Activated naive CD8-positive, alpha-beta T cell treated with anti-CD3 and anti-CD28 coated beads, Interleukin-2, amount 50 U/mL, for 24 hours (primary cell): ENCODE data around the gene SLC25A48.
"Not testable (repeated sequence)": the region's sequence is repeated elsewhere in the genome, so short reads cannot be mapped to it uniquely, and the experiment has no call there.

Experiments
- ATAC-seq: fragments of 150-1000 bp; cut with Tn5 transposase; one replicate; pipeline ENCODE4 v1.10.0; 2021
- DNase-seq: peaks from one replicate; pipeline ENCODE4 v3.0.0; 2021
- H3K27ac Mint-ChIP-seq: one replicate; pipeline ENCODE4 v1.8.0; 2021; ENCODE audit warnings: mild to moderate bottlenecking, mixed read lengths
- H3K27me3 Mint-ChIP-seq: one replicate; pipeline ENCODE4 v1.8.0; 2021; ENCODE audit warnings: mixed read lengths
- H3K36me3 Mint-ChIP-seq: one replicate; pipeline ENCODE4 v1.8.0; 2021; ENCODE audit warnings: low read depth, mixed read lengths
- H3K4me1 Mint-ChIP-seq: one replicate; pipeline ENCODE4 v1.8.0; 2021; ENCODE audit warnings: mixed read lengths
- H3K4me3 Mint-ChIP-seq: one replicate; pipeline ENCODE4 v1.8.0; 2021; ENCODE audit warnings: mild to moderate bottlenecking, moderate library complexity, mixed read lengths
- H3K9me3 Mint-ChIP-seq: one replicate; pipeline ENCODE4 v1.8.0; 2021; ENCODE audit warnings: mixed read lengths

SLC25A48 gene

DNA sequence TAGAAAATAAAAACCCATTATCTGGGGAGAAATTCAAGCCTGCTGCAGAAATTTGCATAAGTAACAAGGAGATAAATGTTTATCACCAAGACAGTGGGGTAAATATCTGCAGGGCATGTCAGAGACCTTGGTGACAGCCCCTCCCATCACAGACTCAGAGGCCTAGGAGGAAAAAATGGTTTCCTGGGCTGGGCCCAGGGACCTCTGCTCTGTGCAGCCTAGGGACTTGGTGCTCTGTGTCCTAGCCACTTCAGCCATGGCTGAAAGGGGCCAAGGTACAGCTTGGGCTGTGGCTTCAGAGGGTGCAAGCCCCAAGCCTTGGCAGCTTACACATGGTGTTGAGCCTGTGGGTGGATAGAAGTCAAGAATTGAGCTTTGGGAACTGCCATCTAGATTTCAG is 3.9 kb downstream of the SLC25A48 start:
- Mint-ChIP-seq H3K9me3 (peaks cover 15% of the 10 kb centered on the region), H3K27me3 (peaks cover 31% of the 10 kb centered on the region)
- DNase-seq, H3K4me3 Mint-ChIP-seq, H3K36me3 Mint-ChIP-seq, ATAC-seq, H3K4me1 Mint-ChIP-seq, H3K27ac Mint-ChIP-seq: not testable (repeated sequence)

DNA sequence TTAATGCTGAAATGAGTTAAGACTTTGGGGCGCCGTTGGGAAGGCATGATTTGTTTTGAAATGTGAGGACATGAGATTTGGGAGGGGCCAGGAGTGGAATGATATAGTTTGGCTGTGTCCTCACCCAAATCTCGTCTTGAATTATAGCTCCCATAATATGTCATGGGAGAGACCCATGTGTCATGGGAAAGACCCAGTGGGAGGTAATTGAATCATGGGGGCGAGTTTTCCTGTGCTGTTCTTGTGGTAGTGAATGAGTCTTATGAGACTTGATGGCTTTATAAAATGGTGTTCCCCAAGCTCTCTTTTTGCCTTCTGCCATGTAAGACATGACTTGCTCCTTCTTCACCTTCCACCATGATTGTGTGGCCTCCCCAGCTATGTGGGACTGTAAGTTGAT is 5.1 kb downstream of the SLC25A48 start:
- no peak for DNase-seq
- Mint-ChIP-seq H3K27me3 (peaks cover 21% of the 10 kb centered on the region), H3K36me3 (no peaks in the 10 kb centered on the region), H3K4me3 (no peak overlapping the region), H3K9me3 (peaks cover 15% of the 10 kb centered on the region), H3K27ac (no peak overlapping the region), H3K4me1 (no peaks in the 10 kb centered on the region)
- no peak for ATAC-seq

DNA sequence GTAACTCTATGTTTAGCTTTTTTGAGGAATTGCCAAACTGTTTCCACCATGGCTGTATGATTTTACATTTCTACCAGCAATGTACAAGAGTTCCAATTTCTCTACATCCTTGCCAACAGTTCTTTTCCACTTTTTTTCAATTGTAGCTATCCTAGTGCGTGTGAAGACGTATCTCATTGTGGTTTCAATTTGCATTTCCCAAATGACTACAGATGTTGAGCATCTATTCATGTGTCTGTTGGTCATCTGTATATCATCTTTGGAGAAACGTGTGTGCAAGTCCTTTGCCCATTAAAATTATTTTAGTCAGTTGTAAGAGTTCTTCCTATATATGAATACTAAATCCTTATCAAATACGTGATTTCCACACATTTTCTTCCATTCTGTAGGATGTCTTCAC is 6.5 kb downstream of the SLC25A48 start:
- Mint-ChIP-seq H3K27me3 (peaks cover 15% of the 10 kb centered on the region), H3K4me1 (no peaks in the 10 kb centered on the region), H3K36me3 (no peaks in the 10 kb centered on the region), H3K9me3 (peaks cover 15% of the 10 kb centered on the region), H3K4me3 (no peak overlapping the region), H3K27ac (no peak overlapping the region)
- DNase-seq, result no peak
- ATAC-seq, result no peak

DNA sequence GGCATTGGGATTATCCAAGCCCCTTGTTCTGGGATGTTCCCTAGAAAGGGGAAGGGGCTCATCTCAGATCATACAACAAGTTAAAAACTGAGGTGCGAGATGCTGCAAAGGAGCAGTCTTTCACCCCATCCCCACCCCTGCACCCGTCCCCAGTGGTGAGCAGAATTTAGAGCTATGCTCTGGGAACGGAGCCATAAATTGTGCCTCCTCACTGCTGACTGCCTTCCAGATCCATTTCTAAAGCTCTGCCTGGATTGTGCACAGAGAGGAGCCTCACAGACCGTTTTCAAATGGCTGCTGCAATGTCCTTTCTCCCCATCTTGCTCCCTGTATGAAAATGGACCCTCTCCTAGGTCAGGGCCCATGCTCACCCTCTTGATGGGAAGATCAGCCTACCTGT is 8.3 kb downstream of the SLC25A48 start:
- DNase-seq (no peak), ATAC-seq (no peak)
- Mint-ChIP-seq H3K4me1 (no peaks in the 10 kb centered on the region), H3K27me3 (peaks cover 8% of the 10 kb centered on the region), H3K27ac (no peak overlapping the region), H3K9me3 (peaks cover 14% of the 10 kb centered on the region), H3K4me3 (no peak overlapping the region), H3K36me3 (no peaks in the 10 kb centered on the region)

DNA sequence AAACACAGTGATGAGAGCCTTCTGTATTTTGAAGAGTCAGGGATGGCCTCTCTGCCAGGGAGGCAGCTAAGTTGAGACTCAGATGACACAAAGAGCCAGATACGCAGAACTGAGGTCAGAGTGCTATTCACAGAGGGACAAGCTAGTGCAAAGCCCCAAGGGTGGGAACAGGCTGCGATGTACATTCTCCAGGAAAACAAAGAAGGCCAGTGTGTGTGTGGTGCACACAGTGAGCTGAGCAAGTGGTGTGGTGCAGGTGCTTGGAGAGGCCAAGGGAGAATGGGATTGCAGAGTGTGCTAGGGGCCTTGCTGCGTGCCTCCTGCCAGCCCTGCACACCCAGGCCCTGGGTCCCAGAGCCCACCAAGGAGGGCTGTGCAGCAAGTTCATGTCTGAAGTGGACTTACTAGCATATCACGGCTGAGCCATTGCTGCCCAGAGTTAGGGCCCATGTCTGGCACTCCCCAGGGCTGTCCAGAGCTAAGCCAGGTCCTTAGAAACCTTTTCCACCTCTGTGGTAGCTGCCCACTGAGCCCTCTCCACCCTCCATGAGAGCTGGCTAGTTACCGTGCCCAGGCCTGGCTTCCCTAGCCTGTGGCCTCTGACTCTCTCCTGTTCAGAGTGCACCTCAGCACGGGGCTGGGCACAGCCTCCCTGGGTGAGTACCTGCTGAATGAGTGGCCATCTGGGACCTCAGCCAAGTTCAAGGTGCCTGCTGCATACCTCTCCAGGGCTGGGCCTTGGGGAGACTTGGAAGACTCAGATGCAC is 9.3 kb downstream of the SLC25A48 start:
- no peak for ATAC-seq
- peaks cover 11% of the 10 kb centered on the region for H3K9me3 Mint-ChIP-seq

DNA sequence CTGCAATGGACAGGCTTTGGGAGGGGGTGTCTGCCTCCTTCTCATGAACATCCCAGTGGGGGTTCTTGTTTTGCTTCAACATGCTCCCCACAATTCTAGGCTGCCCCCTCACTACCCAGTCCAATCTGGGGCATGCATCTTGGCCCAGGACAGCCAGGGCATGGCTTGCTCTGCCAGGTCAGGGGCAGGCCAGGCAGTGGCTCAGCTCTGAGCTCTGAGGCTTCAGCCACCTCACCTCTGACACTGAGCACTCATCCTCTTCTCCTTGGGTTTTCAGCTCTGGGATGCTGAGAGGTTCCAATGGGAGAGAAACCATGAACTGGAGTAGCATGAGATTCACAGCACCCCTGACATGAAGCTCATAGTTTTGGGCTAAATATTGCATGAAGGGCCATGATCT is 11.8 kb downstream of the SLC25A48 start:
- Mint-ChIP-seq H3K27me3 (peaks cover 3% of the 10 kb centered on the region), H3K4me3 (no peak overlapping the region), H3K4me1 (no peaks in the 10 kb centered on the region), H3K9me3 (no peaks in the 10 kb centered on the region), H3K36me3 (no peaks in the 10 kb centered on the region), H3K27ac (no peak overlapping the region)
- DNase-seq (no peak), ATAC-seq (no peak)

More for the DNA sequence above, 9.3 kb downstream of the SLC25A48 start:
- Mint-ChIP-seq H3K4me3 (no peak overlapping the region), H3K27me3 (peaks cover 8% of the 10 kb centered on the region), H3K4me1 (no peaks in the 10 kb centered on the region), H3K27ac (no peak overlapping the region), H3K36me3 (no peaks in the 10 kb centered on the region)
- DNase-seq, result no peak

DNA sequence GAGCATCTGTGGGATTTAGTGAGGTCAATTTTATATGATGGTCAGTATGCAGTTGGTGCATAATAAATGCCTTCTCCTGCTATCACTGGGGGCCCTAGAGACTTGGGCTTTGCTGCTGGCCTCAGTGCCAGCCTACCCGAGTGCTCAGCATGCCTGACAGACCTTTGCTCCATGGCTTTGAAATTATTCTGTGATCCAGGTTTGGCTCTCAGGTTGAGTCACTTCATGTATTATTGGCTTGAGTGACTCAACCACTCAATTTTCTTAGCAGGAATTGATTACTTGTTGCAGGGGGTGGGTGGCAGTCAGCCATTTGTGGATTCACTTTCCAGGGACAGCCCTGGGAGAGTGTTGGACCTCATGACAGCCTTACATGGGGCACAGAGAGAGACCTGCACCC is 13.5 kb downstream of the SLC25A48 start:
- no peak overlapping the region for H3K4me3 Mint-ChIP-seq

DNA sequence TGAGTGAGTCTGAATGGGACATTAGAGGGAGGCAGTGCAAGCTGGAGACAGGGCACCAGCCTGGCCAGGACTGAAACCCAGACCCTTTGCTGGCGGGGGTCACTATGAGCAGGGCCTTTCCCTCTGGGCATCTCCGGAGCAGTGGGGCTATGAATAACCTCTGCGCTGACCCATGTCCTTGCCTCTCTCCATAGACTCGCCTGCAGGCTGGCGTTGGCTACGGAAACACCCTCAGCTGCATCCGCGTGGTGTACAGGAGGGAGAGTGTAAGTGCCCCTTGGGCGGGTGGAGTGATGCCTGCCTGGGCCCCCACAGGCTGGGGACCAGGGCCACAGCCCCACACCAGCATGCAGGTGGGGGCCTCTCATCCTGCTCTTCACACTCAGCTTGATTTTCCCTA is 15.8 kb downstream of the SLC25A48 start:
- no peak for ATAC-seq
- no peaks in the 10 kb centered on the region for H3K4me1 Mint-ChIP-seq
- H3K4me3 Mint-ChIP-seq, result no peak overlapping the region
- H3K9me3 Mint-ChIP-seq, result no peaks in the 10 kb centered on the region
- no peak overlapping the region for H3K27ac Mint-ChIP-seq
- no peak for DNase-seq
- no peaks in the 10 kb centered on the region for H3K36me3 Mint-ChIP-seq
- H3K27me3 Mint-ChIP-seq, result no peaks in the 10 kb centered on the region

More for the DNA sequence above, 13.5 kb downstream of the SLC25A48 start:
- no peak for ATAC-seq
- Mint-ChIP-seq H3K4me1 (no peaks in the 10 kb centered on the region), H3K27me3 (peaks cover 3% of the 10 kb centered on the region), H3K36me3 (no peaks in the 10 kb centered on the region), H3K27ac (no peak overlapping the region), H3K9me3 (no peaks in the 10 kb centered on the region)
- DNase-seq, result no peak

DNA sequence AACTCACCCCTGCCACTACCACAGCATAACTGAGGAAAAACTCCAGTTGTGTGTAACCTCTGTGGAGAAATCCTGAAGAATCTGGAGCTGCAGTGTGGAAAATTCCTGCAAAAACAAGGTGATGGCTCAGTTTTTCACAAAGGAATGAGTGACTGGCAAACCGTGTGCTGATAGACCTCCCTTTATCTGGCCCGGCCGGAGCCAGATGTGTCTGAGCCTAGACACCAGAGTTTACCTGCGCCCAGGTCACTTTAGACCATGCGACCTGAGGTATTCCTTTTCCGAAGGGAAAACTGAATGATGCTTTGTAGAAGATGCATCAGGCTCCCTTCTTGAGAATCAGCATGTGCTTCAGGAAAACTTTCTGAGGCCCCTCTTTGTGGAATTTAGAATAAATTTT is 16.2 kb downstream of the SLC25A48 start:
- Mint-ChIP-seq H3K36me3 (no peaks in the 10 kb centered on the region), H3K27ac (no peak overlapping the region), H3K4me3 (no peak overlapping the region), H3K4me1 (no peaks in the 10 kb centered on the region), H3K27me3 (no peaks in the 10 kb centered on the region), H3K9me3 (no peaks in the 10 kb centered on the region)
- no peak for ATAC-seq
- DNase-seq, result no peak

DNA sequence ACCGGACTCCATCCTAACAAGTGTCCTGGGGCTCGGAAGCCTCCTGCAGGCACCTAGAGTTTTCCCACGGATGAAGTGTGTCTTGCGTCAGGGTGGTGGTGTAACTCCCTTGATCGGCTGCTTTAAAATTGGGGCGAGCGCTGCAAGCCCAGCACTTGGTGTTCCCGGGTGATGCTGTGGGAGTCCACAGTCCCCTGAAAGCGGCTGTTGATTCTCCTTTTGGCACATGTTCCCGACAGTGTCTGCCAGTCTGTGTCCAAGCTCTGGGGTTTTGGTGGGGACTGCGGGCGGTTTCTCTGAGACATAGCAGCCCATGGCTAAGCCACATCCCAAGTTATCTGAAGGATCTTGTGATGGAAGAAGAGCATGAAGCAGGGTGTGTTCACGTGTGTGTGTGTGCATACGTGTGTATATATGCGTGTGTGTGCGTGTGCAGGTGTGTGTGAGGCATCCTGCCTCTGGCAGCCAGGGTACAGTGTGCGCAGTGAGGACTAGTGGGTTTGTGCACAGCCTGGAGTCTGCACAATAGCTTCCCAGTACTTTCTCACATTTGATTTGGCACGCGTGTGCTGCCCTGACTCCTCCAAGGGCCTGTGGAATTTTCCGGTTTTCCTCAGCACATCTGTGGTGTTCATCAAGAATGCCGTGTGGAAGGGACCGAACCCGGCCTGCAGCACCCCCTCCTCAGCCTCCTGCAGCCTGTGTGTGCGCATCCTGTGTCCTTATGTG is 16.9 kb downstream of the SLC25A48 start:
- H3K27ac Mint-ChIP-seq, result no peak overlapping the region
- DNase-seq (no peak), ATAC-seq (no peak)
- no peaks in the 10 kb centered on the region for H3K36me3 Mint-ChIP-seq
- no peaks in the 10 kb centered on the region for H3K27me3 Mint-ChIP-seq
- H3K9me3 Mint-ChIP-seq, result no peaks in the 10 kb centered on the region
- H3K4me1 Mint-ChIP-seq, result no peaks in the 10 kb centered on the region
- no peak overlapping the region for H3K4me3 Mint-ChIP-seq

DNA sequence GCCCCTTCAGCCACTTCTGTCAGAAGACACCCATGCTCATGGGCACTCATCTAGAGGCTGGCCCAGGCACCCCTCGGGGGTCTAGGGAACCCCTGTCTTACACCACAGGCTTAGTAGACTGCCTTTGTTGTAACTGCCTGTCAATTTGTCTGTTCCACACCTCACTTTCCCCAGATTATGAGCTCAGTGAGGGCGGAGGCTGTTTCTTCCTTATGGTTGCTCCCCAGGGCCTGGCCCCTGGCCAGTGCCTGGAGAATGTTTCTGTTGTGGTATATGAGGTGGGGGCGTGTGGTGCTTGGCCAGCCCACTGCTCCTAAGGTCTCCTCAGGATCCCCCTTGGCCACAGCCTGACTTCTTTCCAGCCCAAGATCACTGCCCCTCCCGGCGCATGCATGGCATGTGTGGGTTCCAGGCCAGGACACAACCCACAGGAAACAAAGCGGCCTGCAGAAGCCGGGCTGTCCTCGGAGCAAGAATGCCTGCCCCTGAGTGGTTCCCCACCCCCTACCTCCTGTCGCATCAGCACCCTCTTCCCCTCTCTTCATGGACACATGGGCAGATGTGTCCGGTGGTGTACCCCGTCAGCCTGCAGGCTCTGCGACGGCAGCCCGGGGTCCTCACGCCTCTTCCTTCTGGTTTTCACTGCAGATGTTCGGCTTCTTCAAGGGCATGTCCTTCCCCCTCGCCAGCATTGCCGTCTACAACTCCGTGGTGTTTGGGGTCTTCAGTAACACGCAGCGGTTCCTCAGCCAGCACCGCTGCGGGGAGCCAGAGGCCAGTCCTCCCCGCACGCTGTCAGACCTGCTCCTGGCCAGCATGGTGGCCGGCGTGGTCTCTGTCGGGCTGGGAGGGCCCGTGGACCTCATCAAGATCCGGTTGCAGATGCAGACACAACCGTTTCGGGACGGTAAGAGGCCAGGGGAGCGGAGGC is 17.7 kb downstream of the SLC25A48 start:
- H3K36me3 Mint-ChIP-seq, result no peaks in the 10 kb centered on the region
- DNase-seq, result no peak
- no peak overlapping the region for H3K27ac Mint-ChIP-seq
- H3K27me3 Mint-ChIP-seq, result no peaks in the 10 kb centered on the region
- ATAC-seq, result no peak
- no peaks in the 10 kb centered on the region for H3K9me3 Mint-ChIP-seq
- H3K4me3 Mint-ChIP-seq, result no peak overlapping the region
- H3K4me1 Mint-ChIP-seq, result no peaks in the 10 kb centered on the region

DNA sequence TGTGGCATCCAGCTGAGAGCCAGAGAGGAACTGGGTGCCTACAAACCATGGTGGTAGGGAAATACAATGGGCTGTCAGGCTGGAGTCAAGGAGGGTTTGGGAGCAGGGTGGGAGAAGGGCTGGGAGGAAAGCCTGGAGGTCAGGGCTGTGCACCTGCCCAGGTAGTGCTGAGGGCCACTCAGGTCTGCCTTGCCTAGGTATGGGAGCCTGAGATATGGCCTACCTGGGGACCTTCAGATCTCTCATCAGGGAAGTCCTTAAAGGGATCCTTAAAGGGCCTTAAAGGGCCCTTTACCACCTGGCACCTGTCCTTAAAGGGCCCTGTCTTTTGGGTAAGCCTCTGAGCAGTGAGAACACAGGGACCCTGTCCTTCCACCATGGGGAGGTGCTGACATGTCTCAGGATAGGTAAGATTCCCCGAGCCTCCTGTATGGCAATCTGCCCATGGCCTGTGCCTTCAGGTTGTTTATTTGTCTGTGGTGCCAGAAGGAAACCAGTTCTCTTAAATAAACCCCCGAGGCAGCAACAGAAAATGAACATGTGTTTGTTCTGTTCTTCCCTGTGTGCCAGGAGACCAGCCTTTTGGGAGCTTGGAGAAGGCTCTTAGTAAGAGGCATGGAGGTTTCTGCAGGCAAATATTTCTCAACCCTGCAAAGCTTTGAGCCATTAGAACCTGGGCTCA is 23.3 kb downstream of the SLC25A48 start:
- ATAC-seq (no peak), DNase-seq (no peak)
- Mint-ChIP-seq H3K27ac (no peak overlapping the region), H3K27me3 (peaks cover 4% of the 10 kb centered on the region), H3K4me1 (no peaks in the 10 kb centered on the region), H3K36me3 (no peaks in the 10 kb centered on the region), H3K4me3 (no peak overlapping the region), H3K9me3 (no peaks in the 10 kb centered on the region)

DNA sequence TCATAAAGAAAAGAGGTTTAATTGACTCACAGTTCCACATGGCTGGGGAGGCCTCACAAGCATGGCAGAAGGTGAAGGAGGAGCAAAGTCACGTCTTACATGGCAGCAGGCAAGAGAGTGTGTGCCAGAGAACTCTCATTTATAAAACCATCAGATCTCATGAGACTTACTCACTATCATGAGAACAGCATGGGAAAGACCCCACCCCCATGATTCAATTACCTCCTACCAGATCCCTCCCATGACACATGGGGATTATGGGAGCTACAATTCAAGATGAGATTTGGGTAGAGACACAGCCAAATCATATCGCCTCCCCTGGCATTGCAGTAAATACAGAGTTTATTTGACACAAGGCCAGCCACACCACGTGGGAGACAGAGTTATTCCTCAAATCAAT is 24.7 kb downstream of the SLC25A48 start:
- not testable (repeated sequence) for H3K27me3 Mint-ChIP-seq, H3K4me3 Mint-ChIP-seq, H3K9me3 Mint-ChIP-seq, H3K36me3 Mint-ChIP-seq, ATAC-seq, DNase-seq, H3K4me1 Mint-ChIP-seq, H3K27ac Mint-ChIP-seq

DNA sequence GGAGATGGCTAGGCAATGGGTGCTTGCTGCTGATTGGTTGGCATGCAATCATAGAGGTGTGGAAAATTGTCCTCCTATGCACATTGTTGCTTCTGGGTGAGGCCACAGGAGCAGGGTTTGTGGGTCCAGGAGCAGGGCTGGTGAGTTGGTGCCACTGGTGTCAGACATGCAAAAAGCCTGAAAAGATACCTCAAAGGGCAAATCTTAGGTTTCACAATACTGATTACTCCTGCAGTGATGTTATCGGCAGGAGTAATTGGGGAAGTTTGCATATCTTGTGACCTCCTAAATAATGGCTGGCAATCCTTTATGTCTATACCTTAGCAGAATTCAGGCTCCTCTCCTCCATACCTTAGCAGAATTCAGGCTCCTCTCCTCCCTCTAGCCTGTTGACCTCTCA is 25.2 kb downstream of the SLC25A48 start:
- Mint-ChIP-seq H3K4me1 (no peaks in the 10 kb centered on the region), H3K9me3 (no peaks in the 10 kb centered on the region), H3K36me3 (no peaks in the 10 kb centered on the region), H3K4me3 (no peak overlapping the region), H3K27ac (no peak overlapping the region), H3K27me3 (peaks cover 4% of the 10 kb centered on the region)
- no peak for ATAC-seq
- DNase-seq, result no peak
